ENCODE measurements around the gene PLA2G4C.

DNA sequence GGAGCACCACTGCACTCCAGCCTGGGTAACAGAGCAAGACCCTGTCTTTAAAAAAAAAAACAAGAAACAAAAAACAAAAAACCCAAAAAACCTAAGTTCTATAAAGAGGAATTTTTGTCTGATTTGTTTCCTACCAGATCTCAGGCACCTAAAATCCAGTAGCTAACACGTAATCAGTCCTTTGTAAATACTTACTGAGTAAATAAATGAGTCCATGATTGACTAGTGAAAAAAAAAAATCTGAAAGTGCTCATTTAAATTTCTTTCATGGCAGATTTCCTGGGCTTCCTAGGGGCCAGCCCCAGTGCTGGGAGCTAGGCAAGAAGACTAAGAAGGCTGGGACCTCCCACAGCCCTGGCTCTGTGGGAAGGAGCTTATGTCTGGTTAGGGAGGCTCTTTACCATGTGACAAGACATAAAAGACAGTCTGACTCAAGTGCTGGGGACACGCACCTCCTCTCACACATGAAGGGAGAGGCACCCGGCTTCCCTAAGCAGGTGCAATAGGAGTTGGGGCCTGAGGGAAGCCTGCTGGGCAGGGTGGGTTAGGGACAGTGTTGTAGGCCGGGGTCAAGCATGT lies 37.1 kb upstream of the PLA2G4C start:
- no peak for TF ChIP-seq CTCF (IDR thresholded peaks at IDR 0.05; ENCODE audit: insufficient read depth, low read length, poor library complexity, severe bottlenecking)
- no peak for TF ChIP-seq EZH2phosphoT487 (conservative IDR thresholded peaks at IDR 0.05; ENCODE audit: low read length)
